GM08714 (cell line): ENCODE results near the gene GLOD4.
"Not testable (repeated sequence)": the region's sequence is repeated elsewhere in the genome, so short reads cannot be mapped to it uniquely, and the experiment has no call there.

Experiments used
- H3K4me3 ChIP-seq: fragments of 200-500 bp; sonication (Bioruptor generic); 2 replicates; pipeline ENCODE4 v1.5.1; 2014; ENCODE audit warnings: mild to moderate bottlenecking, low read length, inconsistent platforms
- ZNF274 ChIP-seq: IDR thresholded peaks from 2 replicates; pipeline ENCODE4 v1.6.1; 2012; ENCODE audit warnings: mild to moderate bottlenecking, low read depth, low read length

GLOD4 gene

GRCh38 chr17:781805-782731 lies at the start of gene GLOD4, which contains the start of gene MRM3:
GLOD4 (minus strand) TSS chr17:782280; CDS start chr17:782255, 25 bp downstream.
MRM3 (plus strand) TSS chr17:782353; CDS start chr17:782379, 26 bp downstream.
- TF ChIP-seq ZNF274: no peak
- H3K4me3 ChIP-seq: peak within 1 kb of the TSS; percentile 99

GRCh38 chr17:830950-831349 lies 48.9 kb upstream of the GLOD4 start:
- H3K4me3 ChIP-seq: no peak overlapping the region
- no peak for TF ChIP-seq ZNF274

GRCh38 chr17:830381-830780 lies 48.3 kb upstream of the GLOD4 start:
- H3K4me3 ChIP-seq: no peak overlapping the region
- no peak for TF ChIP-seq ZNF274

- H3K4me3 ChIP-seq: not testable (repeated sequence)
These were observed 47.5 kb upstream of the GLOD4 start for GRCh38 chr17:829614-830013.

GRCh38 chr17:828761-829160 lies 46.7 kb upstream of the GLOD4 start:
- TF ChIP-seq ZNF274: no peak
- no peak overlapping the region for H3K4me3 ChIP-seq

- no peak for TF ChIP-seq ZNF274
- H3K4me3 ChIP-seq: no peak overlapping the region
These were observed 44.7 kb upstream of the GLOD4 start for GRCh38 chr17:826778-827177.

- no peak for TF ChIP-seq ZNF274
- no peak overlapping the region for H3K4me3 ChIP-seq
These were observed 43.1 kb upstream of the GLOD4 start for GRCh38 chr17:825216-825615.

GRCh38 chr17:824378-824777 lies 42.3 kb upstream of the GLOD4 start:
- no peak overlapping the region for H3K4me3 ChIP-seq
- TF ChIP-seq ZNF274: no peak

GRCh38 chr17:823501-823902 lies 41.4 kb upstream of the GLOD4 start:
- TF ChIP-seq ZNF274: no peak
- no peak overlapping the region for H3K4me3 ChIP-seq

GRCh38 chr17:819251-819650 lies 37.2 kb upstream of the GLOD4 start:
- TF ChIP-seq ZNF274: no peak
- H3K4me3 ChIP-seq: no peak overlapping the region

- no peak for TF ChIP-seq ZNF274
- no peak overlapping the region for H3K4me3 ChIP-seq
These were observed 32.3 kb upstream of the GLOD4 start for GRCh38 chr17:814371-814770.

GRCh38 chr17:812638-813204 lies 30.6 kb upstream of the GLOD4 start:
- no peak for TF ChIP-seq ZNF274

GRCh38 chr17:811051-811784 lies 29.1 kb upstream of the GLOD4 start:
- TF ChIP-seq ZNF274: no peak
- H3K4me3 ChIP-seq: no peak overlapping the region

More at GRCh38 chr17:812638-813204, 30.6 kb upstream of the GLOD4 start:
- H3K4me3 ChIP-seq: no peak overlapping the region

GRCh38 chr17:807523-808294 lies 25.6 kb upstream of the GLOD4 start:
- no peak for TF ChIP-seq ZNF274
- H3K4me3 ChIP-seq: no peak overlapping the region
